ENCODE measurements around the gene AOC1.

Gene AOC1

GRCh38 chr7:150857276-150858055 lies 5.1 kb downstream of the AOC1 start:
- no peak overlapping the region for H3K4me3 ChIP-seq (ENCODE audit: low read length)
- TF ChIP-seq, protein P1, sequence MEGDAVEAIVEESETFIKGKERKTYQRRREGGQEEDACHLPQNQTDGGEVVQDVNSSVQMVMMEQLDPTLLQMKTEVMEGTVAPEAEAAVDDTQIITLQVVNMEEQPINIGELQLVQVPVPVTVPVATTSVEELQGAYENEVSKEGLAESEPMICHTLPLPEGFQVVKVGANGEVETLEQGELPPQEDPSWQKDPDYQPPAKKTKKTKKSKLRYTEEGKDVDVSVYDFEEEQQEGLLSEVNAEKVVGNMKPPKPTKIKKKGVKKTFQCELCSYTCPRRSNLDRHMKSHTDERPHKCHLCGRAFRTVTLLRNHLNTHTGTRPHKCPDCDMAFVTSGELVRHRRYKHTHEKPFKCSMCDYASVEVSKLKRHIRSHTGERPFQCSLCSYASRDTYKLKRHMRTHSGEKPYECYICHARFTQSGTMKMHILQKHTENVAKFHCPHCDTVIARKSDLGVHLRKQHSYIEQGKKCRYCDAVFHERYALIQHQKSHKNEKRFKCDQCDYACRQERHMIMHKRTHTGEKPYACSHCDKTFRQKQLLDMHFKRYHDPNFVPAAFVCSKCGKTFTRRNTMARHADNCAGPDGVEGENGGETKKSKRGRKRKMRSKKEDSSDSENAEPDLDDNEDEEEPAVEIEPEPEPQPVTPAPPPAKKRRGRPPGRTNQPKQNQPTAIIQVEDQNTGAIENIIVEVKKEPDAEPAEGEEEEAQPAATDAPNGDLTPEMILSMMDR (conservative IDR thresholded peaks at IDR 0.05; ENCODE audit: low read depth, low read length) = no peak
- no peak for DNase-seq (ENCODE audit: low read depth)

DNA sequence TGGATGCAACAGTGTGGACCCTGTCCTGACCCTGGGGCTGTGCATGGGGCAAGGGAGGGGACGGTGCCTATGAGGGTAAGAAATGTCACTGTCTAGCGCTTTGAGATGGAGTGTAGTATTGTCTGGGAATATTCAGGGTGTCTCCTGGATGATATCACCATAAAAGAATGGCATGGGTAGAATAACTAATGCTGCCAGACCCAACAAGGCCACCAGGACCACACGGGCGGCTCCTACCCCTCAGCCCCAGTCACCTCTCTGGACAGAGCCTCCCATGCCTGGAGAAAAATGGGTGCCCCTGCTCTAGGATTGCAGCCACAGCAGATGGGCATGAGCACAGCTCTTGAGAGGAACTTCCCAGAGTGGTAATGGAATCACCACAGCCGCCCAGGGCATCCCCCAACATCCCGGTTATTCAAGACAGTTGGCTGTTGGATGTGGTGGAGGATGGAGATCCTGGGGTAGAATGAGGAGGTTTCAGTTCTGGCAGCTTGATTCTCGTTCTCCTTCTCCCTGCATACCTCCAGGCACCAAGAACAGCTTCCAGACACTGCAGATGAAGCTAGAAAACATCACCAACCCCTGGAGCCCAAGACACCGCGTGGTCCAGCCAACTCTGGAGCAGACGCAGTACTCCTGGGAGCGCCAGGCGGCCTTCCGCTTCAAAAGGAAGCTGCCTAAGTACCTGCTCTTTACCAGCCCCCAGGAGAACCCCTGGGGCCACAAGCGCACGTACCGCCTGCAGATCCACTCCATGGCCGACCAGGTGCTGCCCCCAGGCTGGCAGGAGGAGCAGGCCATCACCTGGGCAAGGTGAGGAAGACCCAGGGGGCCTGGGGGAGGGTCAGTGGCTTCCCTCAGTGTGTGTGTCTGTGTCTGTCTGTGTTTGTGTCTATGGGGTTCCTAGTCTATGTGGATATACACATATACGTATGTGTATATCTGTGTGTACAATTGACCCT lies 6.2 kb downstream of the AOC1 start:
- DNase-seq (ENCODE audit: low read depth) = no peak
- TF ChIP-seq, protein P1 (conservative IDR thresholded peaks at IDR 0.05; ENCODE audit: low read depth, low read length) = no peak
- H3K4me3 ChIP-seq (ENCODE audit: low read length) = no peak overlapping the region

- TF ChIP-seq, protein P1 (conservative IDR thresholded peaks at IDR 0.05; ENCODE audit: low read depth, low read length) = no peak
- DNase-seq (ENCODE audit: low read depth) = no peak
- H3K4me3 ChIP-seq (ENCODE audit: low read length) = no peak overlapping the region
Measured at GRCh38 chr7:150860291-150860977, 8.1 kb downstream of the AOC1 start.

DNA sequence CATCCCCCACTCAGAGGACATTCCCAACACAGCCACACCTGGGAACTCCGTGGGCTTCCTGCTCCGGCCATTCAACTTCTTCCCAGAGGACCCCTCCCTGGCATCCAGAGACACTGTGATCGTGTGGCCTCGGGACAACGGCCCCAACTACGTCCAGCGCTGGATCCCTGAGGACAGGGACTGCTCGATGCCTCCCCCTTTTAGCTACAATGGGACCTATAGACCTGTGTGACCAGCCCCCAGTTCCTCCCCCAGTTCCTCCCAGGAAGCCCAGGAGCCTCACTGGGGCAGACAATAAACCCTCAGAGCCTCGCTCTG lies 8.6 kb downstream of the AOC1 start:
- no peak overlapping the region for H3K4me3 ChIP-seq (ENCODE audit: low read length)
- TF ChIP-seq, protein P1 (conservative IDR thresholded peaks at IDR 0.05; ENCODE audit: low read depth, low read length) = no peak
- no peak for DNase-seq (ENCODE audit: low read depth)

GRCh38 chr7:150862356-150862755 lies 10.0 kb downstream of the AOC1 start:
- TF ChIP-seq, protein P1 (conservative IDR thresholded peaks at IDR 0.05; ENCODE audit: low read depth, low read length) = no peak
- DNase-seq (ENCODE audit: low read depth) = no peak

GRCh38 chr7:150863946-150864345 lies 11.6 kb downstream of the AOC1 start:
- TF ChIP-seq, protein P1 (conservative IDR thresholded peaks at IDR 0.05; ENCODE audit: low read depth, low read length) = no peak
- no peak for DNase-seq (ENCODE audit: low read depth)
- H3K4me3 ChIP-seq (ENCODE audit: low read length) = no peak overlapping the region

More at GRCh38 chr7:150862356-150862755, 10.0 kb downstream of the AOC1 start:
- no peak overlapping the region for H3K4me3 ChIP-seq (ENCODE audit: low read length)

Data from retinal pigment epithelial cell (primary cell).